ENCODE measurements around the gene PIP5K1B. TPM values are rescaled to one million over a fixed set of nuclear protein-coding genes. Genes with fewer than 3 reads are reported as not detected.

Gene PIP5K1B
- total and polyA plus RNA-seq, 2 donors (not counting 3 experiments of a cell fraction or from before 2014, with no cell fraction given) = 0.27 TPM; not detected in 1

- Histone ChIP-seq H3K27ac (ENCODE audit: insufficient read depth, low read depth, low read length) (no peak overlapping the region), H4K20me1 (replicated peaks; ENCODE audit: control insufficient read depth, extremely low read depth, insufficient read depth, low read length) (no peaks in the 10 kb centered on the region), H3K4me2 (ENCODE audit: insufficient read depth, low read length) (no peak overlapping the region), H3K36me3 (ENCODE audit: control insufficient read depth in 2 of 2, extremely low read depth in 1 of 2, insufficient read depth in 2 of 2, low read length in 2 of 2) (no peaks in the 10 kb centered on the region), H3K27me3 (ENCODE audit: control insufficient read depth in 2 of 2, insufficient read depth in 2 of 2, low read length in 2 of 2) (peaks cover 0 to 5% of the 10 kb centered on the region in 2 experiments), H3K79me2 (ENCODE audit: control insufficient read depth, insufficient read depth, low read length) (no peaks in the 10 kb centered on the region), H3K4me3 (replicated peaks in 1 of 3; ENCODE audit: insufficient read depth in 1 of 3, low read depth in 1 of 3, low read length in 3 of 3) (no peak overlapping the region), H2AFZ (ENCODE audit: low read depth, low read length) (no peak overlapping the region), H3K9ac (replicated peaks; ENCODE audit: extremely low read depth, insufficient read depth, low read length) (no peak overlapping the region), H3K9me1 (replicated peaks; ENCODE audit: control insufficient read depth, extremely low read depth, insufficient read depth, low read length) (no peaks in the 10 kb centered on the region), H3K9me3 (replicated peaks; ENCODE audit: control insufficient read depth, insufficient read depth, low read length) (no peaks in the 10 kb centered on the region), H3K4me1 (ENCODE audit: control insufficient read depth, extremely low read depth, insufficient read depth, low read length) (no peaks in the 10 kb centered on the region)
- TF ChIP-seq POLR2A (IDR thresholded peaks at IDR 0.05; ENCODE audit: low read depth, low read length) (no peak), EZH2 (IDR thresholded peaks at IDR 0.05; ENCODE audit: borderline replicate concordance, low read depth, low read length, severe bottlenecking) (no peak), FOS (IDR thresholded peaks at IDR 0.05; ENCODE audit: borderline replicate concordance, insufficient read depth, low read length) (no peak), JUN (IDR thresholded peaks at IDR 0.05; ENCODE audit: borderline replicate concordance, insufficient read depth, insufficient read length, low read depth) (no peak), MYC (IDR thresholded peaks at IDR 0.05; ENCODE audit: low read depth, low read length) (no peak), GATA2 (IDR thresholded peaks at IDR 0.05; ENCODE audit: insufficient read depth, insufficient read length, low read depth, low read length) (no peak), POLR2AphosphoS5 (IDR thresholded peaks at IDR 0.05; ENCODE audit: insufficient read depth, low read depth, low read length) (no peak)
- TF ChIP-seq, protein P1, sequence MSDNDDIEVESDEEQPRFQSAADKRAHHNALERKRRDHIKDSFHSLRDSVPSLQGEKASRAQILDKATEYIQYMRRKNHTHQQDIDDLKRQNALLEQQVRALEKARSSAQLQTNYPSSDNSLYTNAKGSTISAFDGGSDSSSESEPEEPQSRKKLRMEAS (IDR thresholded peaks at IDR 0.05; ENCODE audit: insufficient read depth, insufficient read length) = no peak
- TF ChIP-seq, protein P2, sequence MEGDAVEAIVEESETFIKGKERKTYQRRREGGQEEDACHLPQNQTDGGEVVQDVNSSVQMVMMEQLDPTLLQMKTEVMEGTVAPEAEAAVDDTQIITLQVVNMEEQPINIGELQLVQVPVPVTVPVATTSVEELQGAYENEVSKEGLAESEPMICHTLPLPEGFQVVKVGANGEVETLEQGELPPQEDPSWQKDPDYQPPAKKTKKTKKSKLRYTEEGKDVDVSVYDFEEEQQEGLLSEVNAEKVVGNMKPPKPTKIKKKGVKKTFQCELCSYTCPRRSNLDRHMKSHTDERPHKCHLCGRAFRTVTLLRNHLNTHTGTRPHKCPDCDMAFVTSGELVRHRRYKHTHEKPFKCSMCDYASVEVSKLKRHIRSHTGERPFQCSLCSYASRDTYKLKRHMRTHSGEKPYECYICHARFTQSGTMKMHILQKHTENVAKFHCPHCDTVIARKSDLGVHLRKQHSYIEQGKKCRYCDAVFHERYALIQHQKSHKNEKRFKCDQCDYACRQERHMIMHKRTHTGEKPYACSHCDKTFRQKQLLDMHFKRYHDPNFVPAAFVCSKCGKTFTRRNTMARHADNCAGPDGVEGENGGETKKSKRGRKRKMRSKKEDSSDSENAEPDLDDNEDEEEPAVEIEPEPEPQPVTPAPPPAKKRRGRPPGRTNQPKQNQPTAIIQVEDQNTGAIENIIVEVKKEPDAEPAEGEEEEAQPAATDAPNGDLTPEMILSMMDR (IDR thresholded peaks at IDR 0.05; ENCODE audit: extremely low read depth in 1 of 2, insufficient read depth in 1 of 2, low read depth in 1 of 2, low read length in 2 of 2) = no peak
- ChIA-PET POLR2A (no interaction called here), CTCF (no interaction called here)
- DNase-seq (ENCODE audit: low read depth, low spot score) = no peak
- dilution Hi-C loops (cut with MboI; ENCODE audit: extremely low pct_ligation_motif_present, low sequenced_read_pairs) = no loop called here
- BruUV-seq (replicated peaks) = no TSS peak
- no peak for FAIRE-seq
- intact Hi-C loops (cut with micrococcal nuclease) = no loop called here
Observed at GRCh38 chr9:68731857-68732256, 26.8 kb downstream of the PIP5K1B start.
